Mesendoderm (in vitro differentiated cells): Measurements from ENCODE around the gene NEDD4L.

Experiments
- DNase-seq: peaks from one replicate; pipeline ENCODE4 v3.0.0; 2013
- H2AK5ac ChIP-seq: 2 replicates; pipeline ENCODE4 v1.6.1; 2013; ENCODE audit warnings: low read length, inconsistent platforms
- H2BK120ac ChIP-seq: 2 replicates; pipeline ENCODE4 v1.6.1; 2013; ENCODE audit warnings: low read depth, mild to moderate bottlenecking, low read length, moderate library complexity, mixed read lengths
- H2BK15ac ChIP-seq: replicated peaks from 2 replicates; pipeline ENCODE4 v1.6.1; 2013; ENCODE audit warnings: low read depth, mild to moderate bottlenecking, moderate library complexity
- H2BK5ac ChIP-seq: 2 replicates; pipeline ENCODE4 v1.6.1; 2013; ENCODE audit warnings: low read length, inconsistent platforms
- H3K18ac ChIP-seq: 2 replicates; pipeline ENCODE4 v1.6.1; 2013; ENCODE audit warnings: mild to moderate bottlenecking, low read length, mixed read lengths
- H3K23ac ChIP-seq: one replicate; pipeline ENCODE4 v1.6.1; 2013; ENCODE audit warnings: low read length
- H3K27ac ChIP-seq: 2 replicates; pipeline ENCODE4 v1.5.1; 2013; ENCODE audit warnings: low read depth, mild to moderate bottlenecking, inconsistent platforms, low read length, moderate library complexity
- H3K27me3 ChIP-seq: 2 replicates; pipeline ENCODE4 v1.6.1; 2013; ENCODE audit warnings: low read length, control low read depth, mild to moderate bottlenecking, inconsistent platforms; ENCODE audit not compliant: insufficient read depth, poor library complexity
- H3K36me3 ChIP-seq: 2 replicates; pipeline ENCODE4 v1.6.1; 2013; ENCODE audit warnings: low read length, inconsistent platforms; ENCODE audit not compliant: control insufficient read depth, insufficient read depth
- H3K4ac ChIP-seq: one replicate; pipeline ENCODE4 v1.6.1; 2013; ENCODE audit warnings: low read depth, mild to moderate bottlenecking, low read length, moderate library complexity
- H3K4me1 ChIP-seq: 2 replicates; pipeline ENCODE4 v1.6.1; 2013; ENCODE audit warnings: low read depth, low read length, inconsistent platforms; ENCODE audit not compliant: control insufficient read depth
- H3K4me2 ChIP-seq: 2 replicates; pipeline ENCODE4 v1.6.1; 2013; ENCODE audit warnings: low read length
- H3K4me3 ChIP-seq: 2 replicates; pipeline ENCODE4 v1.5.1; 2013; ENCODE audit warnings: mild to moderate bottlenecking, low read length
- H3K56ac ChIP-seq: one replicate; pipeline ENCODE4 v1.6.1; 2013; ENCODE audit warnings: low read length
- H3K79me1 ChIP-seq: 2 replicates; pipeline ENCODE4 v1.6.1; 2013; ENCODE audit warnings: low read length, inconsistent platforms
- H3K79me2 ChIP-seq: 2 replicates; pipeline ENCODE4 v1.6.1; 2013; ENCODE audit warnings: mild to moderate bottlenecking, low read length; ENCODE audit not compliant: control insufficient read depth, insufficient read depth
- H3K9ac ChIP-seq: 2 replicates; pipeline ENCODE4 v1.6.1; 2013; ENCODE audit warnings: low read length, inconsistent platforms
- H4K5ac ChIP-seq: one replicate; pipeline ENCODE4 v1.6.1; 2013; ENCODE audit warnings: low read length
- H4K8ac ChIP-seq: one replicate; pipeline ENCODE4 v1.6.1; 2013; ENCODE audit warnings: low read depth, mild to moderate bottlenecking, control low read depth, low read length, moderate library complexity
- WGBS: extraction: QIAGEN DNeasy Blood & Tissue Kit; methylation state at CpG from one replicate; pipeline ENCODE4 v1.1.7; 2013; ENCODE audit warnings: low lambda C conversion rate, missing lambda C conversion rate; ENCODE audit not compliant: insufficient coverage; ENCODE audit errors: extremely low coverage; 5-methylcytosine and 5-hydroxymethylcytosine counted together

The NEDD4L gene

DNA sequence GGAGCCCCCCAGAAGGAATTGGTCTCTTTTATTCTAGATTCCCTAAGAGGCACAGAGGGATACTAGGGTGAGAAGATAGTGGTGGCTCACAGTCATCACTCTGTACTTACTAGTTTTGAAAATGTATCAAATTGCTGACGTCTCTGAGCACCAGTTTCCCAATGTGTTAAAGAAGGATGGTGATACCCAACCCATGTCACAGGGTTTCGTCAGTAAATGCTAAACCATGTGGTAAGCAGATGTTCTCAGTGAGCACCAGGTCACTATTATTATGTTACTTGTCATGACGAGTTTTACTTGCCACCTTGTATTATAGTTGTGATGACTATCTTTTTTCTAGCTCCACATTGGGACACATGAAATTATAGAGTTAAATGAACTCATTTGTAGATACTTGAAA is 54.7 kb downstream of the NEDD4L start:
- H3K4me2 ChIP-seq: no peak overlapping the region
- peaks cover 21% of the 10 kb centered on the region for H3K79me2 ChIP-seq
- H3K79me1 ChIP-seq: peaks cover 26% of the 10 kb centered on the region
- H2BK15ac ChIP-seq: no peak overlapping the region
- H3K4me3 ChIP-seq: no peak overlapping the region
- no peak overlapping the region for H4K5ac ChIP-seq
- H3K27me3 ChIP-seq: no peaks in the 10 kb centered on the region
- no peak overlapping the region for H2AK5ac ChIP-seq
- no peak overlapping the region for H3K4ac ChIP-seq
- no peak overlapping the region for H2BK120ac ChIP-seq
- no CpG with 5 or more reads among the region's 3 CpGs for WGBS
- no peak overlapping the region for H3K23ac ChIP-seq
- H3K56ac ChIP-seq: no peak overlapping the region
- no peak overlapping the region for H3K9ac ChIP-seq
- no peak overlapping the region for H4K8ac ChIP-seq
- no peak overlapping the region for H2BK5ac ChIP-seq
- no peak for DNase-seq
- peaks cover 9% of the 10 kb centered on the region for H3K4me1 ChIP-seq
- H3K27ac ChIP-seq: no peak overlapping the region
- no peak overlapping the region for H3K18ac ChIP-seq
- H3K36me3 ChIP-seq: no peaks in the 10 kb centered on the region

DNA sequence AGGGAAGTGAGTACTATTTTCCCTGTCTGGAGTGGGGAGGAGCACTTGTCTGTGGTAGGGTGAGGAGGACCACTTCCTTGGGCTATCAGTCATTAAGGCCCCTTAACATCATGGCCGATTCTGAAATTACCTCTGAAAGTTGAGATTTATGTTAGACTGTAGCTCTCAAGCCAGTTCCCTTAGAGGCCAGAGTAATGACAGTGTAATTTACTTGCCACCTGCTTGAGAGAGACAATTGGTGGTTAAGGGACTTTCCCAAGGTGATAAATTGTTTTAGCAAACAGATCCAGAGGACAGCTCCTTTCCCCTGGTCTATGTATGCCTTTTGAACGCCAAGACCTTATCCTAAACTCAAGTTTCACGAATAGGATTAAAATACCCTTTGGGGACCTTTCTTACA is 56.1 kb downstream of the NEDD4L start:
- H4K5ac ChIP-seq: no peak overlapping the region
- no CpG with 5 or more reads among the region's 3 CpGs for WGBS
- H3K79me2 ChIP-seq: peaks cover 22% of the 10 kb centered on the region
- no peak overlapping the region for H3K56ac ChIP-seq
- H2BK120ac ChIP-seq: no peak overlapping the region
- no peak overlapping the region for H3K27ac ChIP-seq
- no peak overlapping the region for H3K18ac ChIP-seq
- no peaks in the 10 kb centered on the region for H3K36me3 ChIP-seq
- no peak overlapping the region for H4K8ac ChIP-seq
- no peak overlapping the region for H3K4ac ChIP-seq
- H2BK15ac ChIP-seq: no peak overlapping the region
- no peak overlapping the region for H3K4me3 ChIP-seq
- H3K79me1 ChIP-seq: peaks cover 26% of the 10 kb centered on the region
- H3K27me3 ChIP-seq: no peaks in the 10 kb centered on the region
- no peak overlapping the region for H3K23ac ChIP-seq
- no peak overlapping the region for H3K4me2 ChIP-seq
- H3K4me1 ChIP-seq: peaks cover 10% of the 10 kb centered on the region
- H2BK5ac ChIP-seq: no peak overlapping the region
- no peak for DNase-seq
- no peak overlapping the region for H2AK5ac ChIP-seq
- no peak overlapping the region for H3K9ac ChIP-seq

DNA sequence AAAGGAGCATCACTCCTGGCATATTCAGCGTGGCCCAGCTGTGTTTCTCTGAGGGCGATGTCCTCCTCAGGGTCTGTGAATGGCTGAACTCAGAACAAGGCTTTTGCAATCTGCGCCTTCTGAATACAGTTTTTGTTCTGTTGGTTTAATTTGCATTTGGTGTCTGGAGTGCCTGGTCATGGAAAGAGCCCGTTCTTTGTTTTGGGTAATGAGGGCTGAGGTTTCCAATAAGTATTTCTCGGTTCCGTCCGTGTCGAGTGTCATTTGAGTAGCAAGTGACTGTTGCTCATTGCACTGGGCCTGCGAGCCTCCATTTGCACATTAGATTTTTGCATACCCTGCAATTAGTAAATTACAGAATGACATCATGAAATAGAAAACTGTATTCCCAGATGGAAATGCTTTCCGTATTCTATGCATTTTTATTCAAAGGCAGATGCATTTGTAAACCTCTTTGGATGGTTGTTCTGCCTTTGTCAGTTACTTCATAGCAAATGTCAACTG is 57.3 kb downstream of the NEDD4L start:
- H3K56ac ChIP-seq: no peak overlapping the region

DNA sequence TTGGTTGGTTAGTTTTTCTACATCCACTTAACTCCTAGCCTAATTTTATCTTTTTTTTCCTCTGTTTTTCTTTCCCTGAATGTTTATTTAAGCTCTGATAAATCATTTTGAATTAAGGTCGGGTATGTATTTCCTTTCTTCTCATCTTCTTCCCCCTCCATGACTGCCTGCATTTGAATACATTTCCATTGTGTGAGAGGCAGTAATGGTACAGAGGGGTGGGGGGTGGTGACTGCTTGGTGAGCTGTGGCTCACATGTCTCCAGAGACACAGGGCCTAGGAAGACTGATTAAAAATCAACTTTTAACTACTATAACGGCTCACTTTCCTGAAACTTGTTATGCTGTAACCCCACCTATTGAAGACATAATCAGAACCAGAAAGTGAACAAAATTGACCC is 58.0 kb downstream of the NEDD4L start:
- WGBS: no CpG with 5 or more reads among the region's 2 CpGs
- no peak overlapping the region for H3K4me3 ChIP-seq

More for the DNA sequence above, 57.3 kb downstream of the NEDD4L start:
- Histone ChIP-seq H3K36me3 (no peaks in the 10 kb centered on the region), H3K18ac (no peak overlapping the region), H3K4me1 (peaks cover 13% of the 10 kb centered on the region), H3K79me1 (peaks cover 27% of the 10 kb centered on the region), H3K27me3 (no peaks in the 10 kb centered on the region), H3K27ac (no peak overlapping the region), H3K23ac (no peak overlapping the region), H3K4ac (peak overlapping the region; percentile 10), H3K4me2 (no peak overlapping the region), H2AK5ac (no peak overlapping the region), H4K5ac (no peak overlapping the region), H4K8ac (no peak overlapping the region), H3K4me3 (no peak overlapping the region), H2BK5ac (no peak overlapping the region), H2BK120ac (no peak overlapping the region), H3K79me2 (peaks cover 22% of the 10 kb centered on the region), H2BK15ac (no peak overlapping the region), H3K9ac (no peak overlapping the region)
- WGBS: no CpG with 5 or more reads among the region's 10 CpGs
- no peak for DNase-seq

DNA sequence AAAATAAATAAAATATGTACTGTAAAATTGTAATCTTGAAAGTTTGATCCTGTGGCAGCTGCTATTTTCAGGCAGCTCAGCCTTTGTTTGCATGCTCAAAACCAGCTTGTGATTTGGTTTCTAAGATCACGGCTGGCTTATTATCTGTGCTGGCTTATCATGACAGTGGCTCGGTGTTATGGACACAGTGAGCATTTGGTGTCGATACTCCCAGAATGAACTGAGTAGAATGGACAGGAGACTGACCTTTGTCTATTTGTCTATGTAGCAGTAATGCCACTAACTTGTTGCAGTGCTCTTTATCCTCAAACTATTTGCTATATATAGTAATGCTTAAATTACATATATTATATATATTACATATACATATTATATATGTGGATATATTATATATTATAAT is 58.8 kb downstream of the NEDD4L start:
- H3K56ac ChIP-seq: no peak overlapping the region
- H3K36me3 ChIP-seq: no peaks in the 10 kb centered on the region
- no peaks in the 10 kb centered on the region for H3K27me3 ChIP-seq
- no peak overlapping the region for H3K9ac ChIP-seq
- H3K4me3 ChIP-seq: no peak overlapping the region
- no peak overlapping the region for H2AK5ac ChIP-seq
- no peak overlapping the region for H3K4ac ChIP-seq
- peaks cover 25% of the 10 kb centered on the region for H3K79me1 ChIP-seq
- H2BK120ac ChIP-seq: no peak overlapping the region
- H3K18ac ChIP-seq: no peak overlapping the region
- WGBS: no CpG with 5 or more reads among the region's 3 CpGs
- no peak overlapping the region for H3K4me2 ChIP-seq
- no peak overlapping the region for H3K27ac ChIP-seq
- peaks cover 7% of the 10 kb centered on the region for H3K4me1 ChIP-seq
- H4K8ac ChIP-seq: no peak overlapping the region
- no peak overlapping the region for H2BK5ac ChIP-seq
- no peak overlapping the region for H2BK15ac ChIP-seq
- H3K23ac ChIP-seq: no peak overlapping the region
- no peak for DNase-seq
- H3K79me2 ChIP-seq: peaks cover 22% of the 10 kb centered on the region
- H4K5ac ChIP-seq: no peak overlapping the region

More for the DNA sequence above, 58.0 kb downstream of the NEDD4L start:
- Histone ChIP-seq H4K8ac (no peak overlapping the region), H3K36me3 (no peaks in the 10 kb centered on the region), H3K79me1 (peaks cover 29% of the 10 kb centered on the region), H2AK5ac (no peak overlapping the region), H2BK120ac (no peak overlapping the region), H2BK15ac (no peak overlapping the region), H3K23ac (no peak overlapping the region), H3K27me3 (no peaks in the 10 kb centered on the region), H3K4me2 (no peak overlapping the region), H4K5ac (no peak overlapping the region), H3K56ac (no peak overlapping the region), H3K79me2 (peaks cover 26% of the 10 kb centered on the region), H3K4me1 (peaks cover 12% of the 10 kb centered on the region), H2BK5ac (no peak overlapping the region), H3K18ac (no peak overlapping the region), H3K9ac (no peak overlapping the region), H3K4ac (no peak overlapping the region), H3K27ac (no peak overlapping the region)
- DNase-seq: no peak

DNA sequence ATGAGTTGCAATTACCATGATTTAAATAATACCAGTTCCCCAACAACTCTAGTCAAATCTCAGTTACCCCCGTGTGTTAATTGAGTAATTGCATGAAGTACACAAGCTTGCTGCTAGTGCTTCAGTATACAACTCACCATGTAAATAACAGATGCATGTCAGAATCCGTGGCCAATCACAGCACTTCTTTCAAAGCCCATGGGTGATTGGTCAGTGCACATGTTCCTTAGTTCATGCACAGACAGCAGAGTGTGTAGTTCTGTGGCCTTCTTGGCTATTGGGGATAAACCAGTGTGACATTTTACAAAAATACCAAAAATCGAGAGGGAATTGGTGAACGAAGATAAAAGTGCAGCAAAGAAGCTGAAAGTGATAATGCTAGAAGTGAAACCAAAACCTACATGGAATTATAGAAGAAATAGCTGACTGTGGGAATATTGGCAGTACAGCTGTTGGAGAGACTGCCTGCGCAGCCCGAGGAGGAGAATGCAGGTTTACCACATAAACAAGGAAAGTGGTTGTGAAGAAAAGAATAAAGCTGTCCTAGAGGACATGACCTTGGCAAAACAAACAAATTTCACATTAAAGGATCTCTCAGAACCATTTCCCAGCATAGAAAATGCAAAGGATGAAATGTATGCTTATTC is 59.4 kb downstream of the NEDD4L start:
- no peak for DNase-seq
- H4K8ac ChIP-seq: no peak overlapping the region
- no peak overlapping the region for H3K9ac ChIP-seq
- no peak overlapping the region for H3K23ac ChIP-seq
- H3K79me1 ChIP-seq: peaks cover 19% of the 10 kb centered on the region
- no peak overlapping the region for H2BK5ac ChIP-seq
- H2AK5ac ChIP-seq: no peak overlapping the region
- H3K4me2 ChIP-seq: no peak overlapping the region
- no peaks in the 10 kb centered on the region for H3K36me3 ChIP-seq
- H3K4me1 ChIP-seq: peaks cover 7% of the 10 kb centered on the region
- no CpG with 5 or more reads among the region's 6 CpGs for WGBS
- H3K56ac ChIP-seq: no peak overlapping the region
- H3K18ac ChIP-seq: no peak overlapping the region
- no peaks in the 10 kb centered on the region for H3K27me3 ChIP-seq
- no peak overlapping the region for H3K4me3 ChIP-seq
- no peak overlapping the region for H4K5ac ChIP-seq
- H2BK15ac ChIP-seq: no peak overlapping the region
- peaks cover 17% of the 10 kb centered on the region for H3K79me2 ChIP-seq
- H3K4ac ChIP-seq: no peak overlapping the region
- no peak overlapping the region for H2BK120ac ChIP-seq
- H3K27ac ChIP-seq: no peak overlapping the region
